Central memory CD8-positive, alpha-beta T cell (primary cell): ENCODE data around the gene STRADA.

Experiments
- ATAC-seq: fragments of 150-1000 bp; cut with Tn5 transposase; replicated peaks from 2 replicates; pipeline ENCODE4 v1.10.0; 2022; ENCODE audit warnings: mild to moderate bottlenecking, moderate FRiP score, moderate number of reproducible peaks; ENCODE audit not compliant: poor library complexity, severe bottlenecking; ENCODE audit errors: extremely low read depth
- DNase-seq, 2 donors: peaks; one replicate each; pipeline ENCODE4 v3.0.0; 2021; ENCODE audit warnings: low spot score in 2 of 2
- H3K27ac Mint-ChIP-seq: one replicate; pipeline ENCODE4 v1.8.0; 2022; ENCODE audit warnings: low read depth, mild to moderate bottlenecking, moderate library complexity, mixed read lengths
- H3K27me3 Mint-ChIP-seq: one replicate; pipeline ENCODE4 v1.8.0; 2022; ENCODE audit warnings: mixed read lengths
- H3K36me3 Mint-ChIP-seq: one replicate; pipeline ENCODE4 v1.8.0; 2022; ENCODE audit warnings: mild to moderate bottlenecking, moderate library complexity, mixed read lengths; ENCODE audit not compliant: insufficient read depth
- H3K4me1 Mint-ChIP-seq: one replicate; pipeline ENCODE4 v1.8.0; 2022; ENCODE audit warnings: mixed read lengths
- H3K4me3 Mint-ChIP-seq: one replicate; pipeline ENCODE4 v1.8.0; 2022; ENCODE audit warnings: mild to moderate bottlenecking, moderate library complexity, mixed read lengths
- H3K9me3 Mint-ChIP-seq: one replicate; pipeline ENCODE4 v1.8.0; 2022; ENCODE audit warnings: mixed read lengths

The STRADA gene, protein sequence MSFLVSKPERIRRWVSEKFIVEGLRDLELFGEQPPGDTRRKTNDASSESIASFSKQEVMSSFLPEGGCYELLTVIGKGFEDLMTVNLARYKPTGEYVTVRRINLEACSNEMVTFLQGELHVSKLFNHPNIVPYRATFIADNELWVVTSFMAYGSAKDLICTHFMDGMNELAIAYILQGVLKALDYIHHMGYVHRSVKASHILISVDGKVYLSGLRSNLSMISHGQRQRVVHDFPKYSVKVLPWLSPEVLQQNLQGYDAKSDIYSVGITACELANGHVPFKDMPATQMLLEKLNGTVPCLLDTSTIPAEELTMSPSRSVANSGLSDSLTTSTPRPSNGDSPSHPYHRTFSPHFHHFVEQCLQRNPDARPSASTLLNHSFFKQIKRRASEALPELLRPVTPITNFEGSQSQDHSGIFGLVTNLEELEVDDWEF

DNA sequence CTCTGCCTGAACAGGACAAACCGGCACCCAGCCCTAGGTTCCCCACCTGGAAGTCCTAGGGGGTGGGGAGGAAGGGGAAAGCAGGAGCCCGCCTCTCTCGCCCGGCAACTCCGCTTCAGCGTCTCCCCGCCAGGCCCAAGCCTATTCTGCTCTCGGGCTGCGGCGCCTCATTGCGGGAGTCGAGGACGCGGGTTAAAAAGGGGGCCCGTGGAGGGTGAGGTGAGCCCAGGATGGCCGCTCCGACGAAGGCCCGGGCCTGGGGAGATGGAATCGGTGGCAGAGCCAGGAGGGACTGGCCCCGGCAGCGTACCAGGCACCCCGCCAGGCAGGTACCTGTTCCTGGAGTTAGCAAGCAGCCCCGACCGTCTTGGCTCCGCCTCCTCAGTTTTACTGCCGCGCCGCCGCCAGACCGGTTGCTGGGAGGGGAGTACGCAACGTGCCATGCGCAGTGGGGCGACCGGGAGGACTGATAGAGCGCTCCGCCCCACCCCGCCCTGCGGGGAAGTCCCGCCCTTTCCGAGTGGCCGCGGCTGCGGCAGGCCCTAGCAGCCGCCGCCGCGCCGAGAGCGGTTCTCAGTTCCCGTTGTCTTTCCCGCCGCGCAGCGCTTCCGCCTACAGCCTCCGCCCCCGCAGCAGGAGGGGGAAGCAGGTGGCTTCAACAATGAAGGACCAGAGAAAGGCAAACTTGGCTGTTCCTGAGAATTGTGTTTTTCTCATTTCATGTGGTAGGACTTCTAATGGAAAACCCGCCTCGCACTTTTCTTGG, at the start of gene STRADA:
STRADA (minus strand) TSS at position 392 of the 766 bp plus-strand sequence. CDS start 13,430 bp downstream, outside the sequence.
- H3K9me3 Mint-ChIP-seq: no peaks in the 10 kb centered on the region
- no peaks in the 10 kb centered on the region for H3K27me3 Mint-ChIP-seq
- peak within 1 kb of the TSS; percentile 83 for H3K27ac Mint-ChIP-seq
- H3K36me3 Mint-ChIP-seq: peaks cover 24% of the 10 kb centered on the region
- peak within 1 kb of the TSS; percentile 86 for H3K4me3 Mint-ChIP-seq
- DNase-seq (peak; percentile 97 to 98), ATAC-seq (peak; percentile 84)
- peaks cover 27% of the 10 kb centered on the region for H3K4me1 Mint-ChIP-seq

DNA sequence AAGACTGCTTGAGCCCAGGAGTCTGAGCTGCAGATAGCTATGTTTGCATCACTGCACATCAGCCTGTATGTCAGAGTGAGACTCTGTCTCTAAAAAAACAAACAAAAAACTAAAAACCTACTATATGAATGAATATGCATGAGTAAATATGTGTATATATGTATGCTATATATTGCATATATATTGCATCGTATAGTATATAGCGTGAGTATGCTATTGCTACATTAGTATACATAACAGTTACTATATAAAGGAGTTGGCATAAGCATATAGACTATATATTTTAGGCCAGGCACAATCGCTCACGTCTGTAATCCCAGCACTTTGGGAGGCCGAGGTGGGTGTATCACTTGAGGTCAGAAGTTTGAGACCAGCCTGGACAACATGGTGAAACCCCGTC, 48.5 kb upstream of the STRADA start:
- ATAC-seq: no peak
- Mint-ChIP-seq H3K27ac (no peak overlapping the region), H3K4me3 (no peak overlapping the region), H3K9me3 (no peaks in the 10 kb centered on the region), H3K27me3 (no peaks in the 10 kb centered on the region), H3K4me1 (peaks cover 12% of the 10 kb centered on the region), H3K36me3 (peaks cover 67% of the 10 kb centered on the region)
- no peak for DNase-seq

DNA sequence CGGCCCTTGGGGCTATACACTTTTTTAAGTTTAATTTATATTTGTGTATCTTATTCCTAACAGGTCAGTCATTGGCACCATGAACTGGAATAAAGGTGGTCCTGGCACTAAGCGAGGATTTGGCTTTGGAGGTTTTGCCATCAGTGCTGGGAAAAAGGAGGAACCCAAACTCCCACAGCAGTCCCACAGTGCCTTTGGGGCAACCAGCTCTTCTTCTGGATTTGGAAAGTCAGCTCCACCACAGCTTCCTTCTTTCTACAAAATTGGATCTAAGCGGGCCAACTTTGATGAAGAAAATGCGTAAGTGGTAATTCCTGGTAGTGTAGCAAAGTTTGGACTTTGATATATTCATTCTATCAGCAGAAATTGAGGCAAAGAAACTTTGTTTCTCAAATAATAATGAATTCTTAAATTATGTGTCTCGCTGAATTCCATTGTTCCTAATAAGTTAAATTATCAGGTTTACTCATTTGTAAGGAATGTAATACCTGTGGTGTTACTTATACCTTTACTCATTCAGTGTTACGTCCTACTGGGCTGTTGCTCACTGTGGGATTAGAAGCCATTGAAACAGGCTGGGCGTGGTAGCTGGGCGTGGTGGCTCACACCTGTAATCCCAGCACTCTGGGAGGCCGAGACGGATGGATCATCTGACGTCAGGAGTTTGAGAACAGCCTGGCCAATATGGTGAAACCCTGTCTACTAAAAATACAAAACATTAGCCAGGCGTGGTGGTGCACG, 45.5 kb upstream of the STRADA start:
- Mint-ChIP-seq H3K4me3 (no peak overlapping the region), H3K36me3 (peaks cover 48% of the 10 kb centered on the region), H3K27ac (no peak overlapping the region), H3K9me3 (no peaks in the 10 kb centered on the region), H3K4me1 (peaks cover 16% of the 10 kb centered on the region), H3K27me3 (no peaks in the 10 kb centered on the region)
- DNase-seq: no peak
- no peak for ATAC-seq

DNA sequence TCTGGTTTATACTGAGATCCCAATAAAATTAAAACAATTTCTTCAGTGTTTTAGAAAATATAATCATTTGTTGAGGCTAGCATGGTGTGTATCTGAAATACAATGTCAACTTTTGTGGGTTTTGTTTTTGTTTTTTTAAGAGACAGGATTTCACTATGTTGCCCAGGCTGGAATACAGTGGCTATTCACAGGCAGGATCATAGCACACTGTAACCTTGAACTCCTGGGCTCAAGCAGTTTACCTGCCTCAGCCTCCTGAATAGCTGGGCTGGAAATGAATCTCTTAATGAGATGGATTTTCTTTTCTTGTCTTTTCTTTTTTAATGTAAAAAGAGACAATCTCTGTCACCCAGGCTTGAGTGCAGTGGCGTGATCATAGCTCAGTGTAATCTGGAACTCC, 44.5 kb upstream of the STRADA start:
- peaks cover 45% of the 10 kb centered on the region for H3K36me3 Mint-ChIP-seq

DNA sequence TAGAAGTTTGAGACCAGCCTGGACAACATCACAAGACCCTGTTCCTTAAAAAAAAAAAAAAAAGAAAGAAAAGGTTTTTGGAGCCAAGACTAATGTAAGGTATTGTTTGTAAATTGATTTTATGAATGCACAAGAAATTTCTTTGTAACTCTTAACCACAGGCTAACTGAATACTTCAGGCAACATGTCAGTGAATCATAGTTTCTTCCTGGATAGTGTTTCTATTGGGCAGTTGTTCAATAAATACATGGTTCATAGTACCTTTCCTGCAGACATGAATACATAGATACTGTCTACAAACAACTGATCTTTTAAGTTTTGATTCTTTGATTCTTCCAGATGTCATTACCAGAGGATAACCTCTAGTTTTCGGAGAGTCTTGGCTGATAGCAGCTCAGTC, 44.0 kb upstream of the STRADA start:
- Mint-ChIP-seq H3K36me3 (peaks cover 44% of the 10 kb centered on the region), H3K27ac (no peak overlapping the region)

More for the DNA sequence above, 44.5 kb upstream of the STRADA start:
- Mint-ChIP-seq H3K27ac (no peak overlapping the region), H3K4me1 (peaks cover 24% of the 10 kb centered on the region), H3K9me3 (no peaks in the 10 kb centered on the region), H3K4me3 (no peak overlapping the region), H3K27me3 (no peaks in the 10 kb centered on the region)
- ATAC-seq (no peak), DNase-seq (no peak)

DNA sequence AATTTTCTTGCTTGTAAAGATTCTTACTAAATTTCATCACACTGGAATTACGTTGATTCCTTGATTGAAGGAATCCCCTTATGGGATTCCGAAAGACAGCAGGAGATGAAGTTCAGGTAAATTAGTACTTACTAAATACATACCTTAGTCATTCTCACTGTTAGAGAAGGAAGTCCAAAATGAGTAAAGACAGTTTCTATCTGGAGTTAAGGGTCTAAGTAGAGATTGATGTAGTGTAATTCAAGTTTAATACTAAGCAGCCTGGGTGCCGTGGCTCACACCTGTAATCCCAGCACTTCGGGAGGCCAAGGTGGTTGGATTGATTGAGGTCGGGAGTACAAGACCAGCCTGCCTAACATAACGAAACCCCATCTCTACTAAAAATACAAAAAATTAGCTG, 41.9 kb upstream of the STRADA start:
- H3K4me1 Mint-ChIP-seq: peaks cover 42% of the 10 kb centered on the region
- H3K9me3 Mint-ChIP-seq: no peaks in the 10 kb centered on the region
- no peak for DNase-seq
- no peak for ATAC-seq
- no peaks in the 10 kb centered on the region for H3K27me3 Mint-ChIP-seq
- H3K36me3 Mint-ChIP-seq: peaks cover 41% of the 10 kb centered on the region
- H3K27ac Mint-ChIP-seq: no peak overlapping the region
- H3K4me3 Mint-ChIP-seq: no peak overlapping the region

More for the DNA sequence above, 44.0 kb upstream of the STRADA start:
- DNase-seq: no peak
- Mint-ChIP-seq H3K4me1 (peaks cover 29% of the 10 kb centered on the region), H3K9me3 (no peaks in the 10 kb centered on the region), H3K4me3 (no peak overlapping the region), H3K27me3 (no peaks in the 10 kb centered on the region)
- no peak for ATAC-seq

DNA sequence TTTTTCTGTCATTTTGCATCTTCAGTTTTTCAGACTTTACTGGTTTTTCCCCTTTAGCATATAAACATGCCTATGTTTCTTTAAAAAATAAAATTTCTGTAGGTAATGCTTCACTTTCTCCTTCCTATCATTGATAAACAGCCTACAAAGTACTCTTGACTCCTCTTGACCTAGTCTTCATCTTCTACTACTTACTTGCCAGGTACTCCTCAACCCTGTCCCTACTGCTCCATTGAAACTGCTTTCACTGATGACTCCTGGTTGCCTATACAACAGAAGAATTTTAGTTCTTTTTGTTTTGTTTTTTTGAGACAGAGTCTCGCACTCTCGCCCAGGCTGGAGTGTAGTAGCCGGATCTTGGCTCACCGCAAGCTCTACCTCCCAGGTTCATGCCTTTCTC, 39.3 kb upstream of the STRADA start:
- peaks cover 59% of the 10 kb centered on the region for H3K4me1 Mint-ChIP-seq
- peaks cover 39% of the 10 kb centered on the region for H3K36me3 Mint-ChIP-seq
- no peak for DNase-seq
- no peak for ATAC-seq
- no peaks in the 10 kb centered on the region for H3K27me3 Mint-ChIP-seq
- H3K27ac Mint-ChIP-seq: peak overlapping the region; percentile 33
- no peak overlapping the region for H3K4me3 Mint-ChIP-seq
- H3K9me3 Mint-ChIP-seq: no peaks in the 10 kb centered on the region

DNA sequence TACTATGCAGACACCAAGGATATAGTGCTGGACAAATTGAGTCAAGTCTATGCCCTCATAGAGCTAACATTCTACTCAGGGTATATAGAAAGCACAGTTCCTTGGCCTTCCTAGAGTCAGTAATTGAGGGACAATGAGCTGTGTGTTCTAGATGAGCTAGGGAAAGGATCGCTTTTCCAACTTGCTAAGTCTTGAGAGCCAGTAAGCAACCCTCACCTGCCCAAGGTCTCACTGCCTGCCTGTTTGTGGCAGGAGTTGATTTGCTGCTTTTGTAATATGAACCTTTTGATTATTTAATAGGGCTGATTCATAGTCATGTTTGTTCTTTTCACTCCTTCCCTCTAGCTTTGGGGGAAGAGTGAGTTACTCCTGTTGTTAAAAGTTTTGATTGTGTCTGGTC, 38.9 kb upstream of the STRADA start:
- Mint-ChIP-seq H3K36me3 (peaks cover 38% of the 10 kb centered on the region), H3K4me1 (peaks cover 63% of the 10 kb centered on the region), H3K27ac (peak overlapping the region; percentile 72), H3K9me3 (no peaks in the 10 kb centered on the region), H3K27me3 (no peaks in the 10 kb centered on the region), H3K4me3 (no peak overlapping the region)
- DNase-seq: no peak
- no peak for ATAC-seq

DNA sequence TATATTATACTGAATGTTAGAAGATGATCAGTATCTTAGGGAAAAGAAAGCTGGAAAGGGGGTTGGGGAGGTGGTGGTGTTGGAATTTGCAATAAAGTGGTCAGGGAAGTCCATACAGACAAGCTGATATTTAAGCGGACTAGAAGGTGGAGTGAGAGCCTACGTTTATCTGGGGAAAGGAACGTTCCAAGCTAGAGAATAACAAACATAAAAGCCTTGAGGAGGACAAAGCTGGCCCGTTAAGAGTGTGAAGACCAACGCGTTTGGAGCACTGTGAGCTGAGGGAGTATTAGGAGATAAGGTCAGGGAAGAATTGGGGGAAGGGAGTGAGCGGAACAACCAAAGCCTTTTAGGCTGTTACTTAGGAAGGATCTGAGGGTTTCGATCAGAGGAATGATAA, 33.8 kb upstream of the STRADA start:
- Mint-ChIP-seq H3K36me3 (peaks cover 44% of the 10 kb centered on the region), H3K27ac (peak overlapping the region; percentile 97), H3K27me3 (no peaks in the 10 kb centered on the region)

DNA sequence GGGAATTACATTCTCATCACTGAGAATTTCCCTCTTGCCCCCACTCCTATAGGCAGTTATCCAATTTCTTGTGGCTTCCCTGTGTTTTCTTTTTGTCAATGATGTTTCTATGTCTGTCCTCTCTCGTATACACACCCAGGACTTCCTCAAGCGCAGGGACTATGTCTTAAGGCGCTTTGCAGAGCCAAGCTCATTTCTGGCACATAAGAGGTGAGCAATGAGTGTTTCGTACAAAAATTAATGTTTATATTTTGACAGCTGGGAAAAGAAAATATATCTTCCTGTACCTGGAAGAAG, 33.3 kb upstream of the STRADA start:
- no peak for ATAC-seq
- H3K4me3 Mint-ChIP-seq: peak overlapping the region; percentile 99
- H3K9me3 Mint-ChIP-seq: no peaks in the 10 kb centered on the region
- H3K27me3 Mint-ChIP-seq: no peaks in the 10 kb centered on the region
- H3K36me3 Mint-ChIP-seq: peaks cover 40% of the 10 kb centered on the region
- DNase-seq: no peak
- H3K4me1 Mint-ChIP-seq: peaks cover 63% of the 10 kb centered on the region
- peak overlapping the region; percentile 97 for H3K27ac Mint-ChIP-seq

More for the DNA sequence above, 33.8 kb upstream of the STRADA start:
- peak overlapping the region; percentile 99 for H3K4me3 Mint-ChIP-seq
- no peaks in the 10 kb centered on the region for H3K9me3 Mint-ChIP-seq
- DNase-seq: no peak
- peaks cover 63% of the 10 kb centered on the region for H3K4me1 Mint-ChIP-seq
- no peak for ATAC-seq

DNA sequence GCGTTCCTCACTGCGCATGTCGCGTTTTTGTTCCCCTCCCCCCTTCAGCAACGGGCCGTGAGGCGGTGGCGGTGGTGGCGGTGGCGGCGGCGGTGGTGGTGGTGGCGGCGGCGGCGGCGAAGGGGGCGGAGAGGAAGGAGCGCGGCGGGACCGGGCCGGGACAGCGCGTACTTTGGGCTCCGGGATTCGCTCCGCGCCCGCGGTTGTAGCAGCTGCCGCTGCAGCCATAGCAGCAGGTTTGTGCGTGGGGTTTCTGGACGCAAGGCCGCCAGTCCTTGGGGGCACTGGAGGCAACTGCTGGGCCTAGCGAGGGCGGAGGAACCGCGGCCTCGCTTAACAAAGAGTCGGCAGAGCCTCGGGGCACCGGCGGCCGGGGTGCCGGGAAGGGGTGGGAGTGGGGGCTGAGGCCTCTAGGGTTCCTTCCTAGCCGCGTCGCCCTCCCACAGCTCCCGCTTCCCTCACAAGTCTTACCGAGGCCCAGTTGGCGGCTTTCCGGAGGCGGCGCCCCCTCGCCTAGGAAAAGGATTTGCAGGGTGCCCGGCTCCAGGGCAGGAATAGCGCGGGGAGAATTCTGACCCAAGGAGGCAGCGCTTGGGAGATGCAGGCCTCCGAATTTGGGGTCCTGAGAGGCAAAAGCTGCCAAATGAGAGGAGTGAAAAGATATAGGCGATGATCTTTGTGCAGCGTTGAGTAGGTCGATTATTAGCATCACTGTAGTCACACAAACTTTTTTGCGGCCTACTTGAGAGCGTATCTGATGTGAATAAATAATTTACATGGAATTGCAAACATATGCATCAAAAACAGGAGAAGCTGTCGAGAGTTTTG, 32.8 kb upstream of the STRADA start, which contains the start of gene DDX42:
DDX42 (plus strand) TSS at position 30 of the 828 bp plus-strand sequence. CDS start 12,880 bp downstream, outside the sequence.
- DNase-seq (no peak), ATAC-seq (peak; percentile 17)
- peak within 1 kb of the TSS; percentile 97 for H3K27ac Mint-ChIP-seq
- no peaks in the 10 kb centered on the region for H3K27me3 Mint-ChIP-seq
- H3K36me3 Mint-ChIP-seq: peaks cover 36% of the 10 kb centered on the region
- no peaks in the 10 kb centered on the region for H3K9me3 Mint-ChIP-seq
- peak within 1 kb of the TSS; percentile 99 for H3K4me3 Mint-ChIP-seq
- H3K4me1 Mint-ChIP-seq: peaks cover 58% of the 10 kb centered on the region
